ENCODE measurements around the gene PDYN. TPM values are rescaled to one million over a fixed set of nuclear protein-coding genes. Genes with fewer than 3 reads are reported as not detected.

Gene PDYN
- total and polyA plus RNA-seq, 9 of the 15 experiments (the other 6 are each of a cell fraction or from before 2014, with no cell fraction given) = not detected

- no peak for TF ChIP-seq TEAD2 (tag; IDR thresholded peaks at IDR 0.05)
- no peak for TF ChIP-seq CREBBP (IDR thresholded peaks at IDR 0.05; ENCODE audit: low read depth, low read length)
- TF ChIP-seq, protein P1, sequence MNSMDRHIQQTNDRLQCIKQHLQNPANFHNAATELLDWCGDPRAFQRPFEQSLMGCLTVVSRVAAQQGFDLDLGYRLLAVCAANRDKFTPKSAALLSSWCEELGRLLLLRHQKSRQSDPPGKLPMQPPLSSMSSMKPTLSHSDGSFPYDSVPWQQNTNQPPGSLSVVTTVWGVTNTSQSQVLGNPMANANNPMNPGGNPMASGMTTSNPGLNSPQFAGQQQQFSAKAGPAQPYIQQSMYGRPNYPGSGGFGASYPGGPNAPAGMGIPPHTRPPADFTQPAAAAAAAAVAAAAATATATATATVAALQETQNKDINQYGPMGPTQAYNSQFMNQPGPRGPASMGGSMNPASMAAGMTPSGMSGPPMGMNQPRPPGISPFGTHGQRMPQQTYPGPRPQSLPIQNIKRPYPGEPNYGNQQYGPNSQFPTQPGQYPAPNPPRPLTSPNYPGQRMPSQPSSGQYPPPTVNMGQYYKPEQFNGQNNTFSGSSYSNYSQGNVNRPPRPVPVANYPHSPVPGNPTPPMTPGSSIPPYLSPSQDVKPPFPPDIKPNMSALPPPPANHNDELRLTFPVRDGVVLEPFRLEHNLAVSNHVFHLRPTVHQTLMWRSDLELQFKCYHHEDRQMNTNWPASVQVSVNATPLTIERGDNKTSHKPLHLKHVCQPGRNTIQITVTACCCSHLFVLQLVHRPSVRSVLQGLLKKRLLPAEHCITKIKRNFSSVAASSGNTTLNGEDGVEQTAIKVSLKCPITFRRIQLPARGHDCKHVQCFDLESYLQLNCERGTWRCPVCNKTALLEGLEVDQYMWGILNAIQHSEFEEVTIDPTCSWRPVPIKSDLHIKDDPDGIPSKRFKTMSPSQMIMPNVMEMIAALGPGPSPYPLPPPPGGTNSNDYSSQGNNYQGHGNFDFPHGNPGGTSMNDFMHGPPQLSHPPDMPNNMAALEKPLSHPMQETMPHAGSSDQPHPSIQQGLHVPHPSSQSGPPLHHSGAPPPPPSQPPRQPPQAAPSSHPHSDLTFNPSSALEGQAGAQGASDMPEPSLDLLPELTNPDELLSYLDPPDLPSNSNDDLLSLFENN (IDR thresholded peaks at IDR 0.05; ENCODE audit: low read depth in 2 of 2, low read length in 2 of 2) = no peak
- TF ChIP-seq MED1 (CRISPR knock-in tag; IDR thresholded peaks at IDR 0.05; ENCODE audit: borderline replicate concordance) = no peak
- no peak for TF ChIP-seq GATAD2A (IDR thresholded peaks at IDR 0.05)
- TF ChIP-seq ZNF282 (CRISPR knock-in tag; IDR thresholded peaks at IDR 0.05) = no peak
- no peak for TF ChIP-seq BDP1 (IDR thresholded peaks at IDR 0.05; ENCODE audit: insufficient read depth, insufficient read length)
- TF ChIP-seq KLF16 (IDR thresholded peaks at IDR 0.05) = no peak
- no peak for TF ChIP-seq CEBPB (tag; IDR thresholded peaks at IDR 0.05)
Observed at GRCh38 chr20:1964061-1964460, 29.8 kb downstream of the PDYN start (continued).

- FAIRE-seq (no peak), DNase-seq (ENCODE audit: extremely low read depth in 1 of 4, low spot score in 3 of 4) (no peak), ATAC-seq (no peak)
- H3K9me1 ChIP-seq (ENCODE audit: control insufficient read depth, insufficient read depth, low read length) = no peaks in the 10 kb centered on the region
- ChIA-PET POLR2A (no interaction called here), CTCF (ENCODE audit: low intra/inter-chr PET ratio) (no interaction called here)
- in situ Hi-C loops (cut with MboI) = no loop called here
- no peak overlapping the region for H3K4me3 ChIP-seq
- H3K4me2 ChIP-seq (ENCODE audit: insufficient read depth, low read length) = no peak overlapping the region
- intact Hi-C loops (cut with micrococcal nuclease) = no loop called here
- H4K20me1 ChIP-seq (replicated peaks; ENCODE audit: control insufficient read depth, insufficient read depth, low read length) = no peaks in the 10 kb centered on the region
- BruUV-seq (replicated peaks) = no TSS peak
- H3K9me3 ChIP-seq (replicated peaks; ENCODE audit: control insufficient read depth, insufficient read depth, low read depth, low read length) = no peaks in the 10 kb centered on the region
- H3K27me3 ChIP-seq (ENCODE audit: control insufficient read depth in 2 of 2, insufficient read depth in 2 of 2, low read length in 2 of 2) = no peaks in the 10 kb centered on the region
- H3K9ac ChIP-seq (ENCODE audit: insufficient read depth in 1 of 2, low read depth in 2 of 2, low read length in 2 of 2) = no peak overlapping the region
- WGBS (ENCODE audit: insufficient coverage, low coverage, missing lambda C conversion rate) = 0% methylated on average over 4 of the region's 5 CpGs
- H3K36me3 ChIP-seq (ENCODE audit: control insufficient read depth, insufficient read depth, low read length) = no peaks in the 10 kb centered on the region
- no peak overlapping the region for H2AFZ ChIP-seq (ENCODE audit: low read depth, low read length)
- TF ChIP-seq, protein P2, sequence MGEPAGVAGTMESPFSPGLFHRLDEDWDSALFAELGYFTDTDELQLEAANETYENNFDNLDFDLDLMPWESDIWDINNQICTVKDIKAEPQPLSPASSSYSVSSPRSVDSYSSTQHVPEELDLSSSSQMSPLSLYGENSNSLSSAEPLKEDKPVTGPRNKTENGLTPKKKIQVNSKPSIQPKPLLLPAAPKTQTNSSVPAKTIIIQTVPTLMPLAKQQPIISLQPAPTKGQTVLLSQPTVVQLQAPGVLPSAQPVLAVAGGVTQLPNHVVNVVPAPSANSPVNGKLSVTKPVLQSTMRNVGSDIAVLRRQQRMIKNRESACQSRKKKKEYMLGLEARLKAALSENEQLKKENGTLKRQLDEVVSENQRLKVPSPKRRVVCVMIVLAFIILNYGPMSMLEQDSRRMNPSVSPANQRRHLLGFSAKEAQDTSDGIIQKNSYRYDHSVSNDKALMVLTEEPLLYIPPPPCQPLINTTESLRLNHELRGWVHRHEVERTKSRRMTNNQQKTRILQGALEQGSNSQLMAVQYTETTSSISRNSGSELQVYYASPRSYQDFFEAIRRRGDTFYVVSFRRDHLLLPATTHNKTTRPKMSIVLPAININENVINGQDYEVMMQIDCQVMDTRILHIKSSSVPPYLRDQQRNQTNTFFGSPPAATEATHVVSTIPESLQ (CRISPR knock-in tag; IDR thresholded peaks at IDR 0.05) = no peak
- TF ChIP-seq MIER1 (IDR thresholded peaks at IDR 0.05; ENCODE audit: low read depth) (no peak), MCM2 (IDR thresholded peaks at IDR 0.05; ENCODE audit: low read depth) (no peak), MTA1 (IDR thresholded peaks at IDR 0.05; ENCODE audit: borderline replicate concordance) (no peak), ZNF785 (CRISPR knock-in tag; IDR thresholded peaks at IDR 0.05) (no peak), PTBP1 (IDR thresholded peaks at IDR 0.05; ENCODE audit: low read depth, low read length) (no peak)
- TF ChIP-seq, protein P3, sequence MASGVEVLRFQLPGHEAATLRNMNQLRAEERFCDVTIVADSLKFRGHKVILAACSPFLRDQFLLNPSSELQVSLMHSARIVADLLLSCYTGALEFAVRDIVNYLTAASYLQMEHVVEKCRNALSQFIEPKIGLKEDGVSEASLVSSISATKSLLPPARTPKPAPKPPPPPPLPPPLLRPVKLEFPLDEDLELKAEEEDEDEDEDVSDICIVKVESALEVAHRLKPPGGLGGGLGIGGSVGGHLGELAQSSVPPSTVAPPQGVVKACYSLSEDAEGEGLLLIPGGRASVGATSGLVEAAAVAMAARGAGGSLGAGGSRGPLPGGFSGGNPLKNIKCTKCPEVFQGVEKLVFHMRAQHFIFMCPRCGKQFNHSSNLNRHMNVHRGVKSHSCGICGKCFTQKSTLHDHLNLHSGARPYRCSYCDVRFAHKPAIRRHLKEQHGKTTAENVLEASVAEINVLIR (CRISPR knock-in tag; IDR thresholded peaks at IDR 0.05) = no peak
- H3K4me1 ChIP-seq (replicated peaks in 1 of 2; ENCODE audit: control insufficient read depth in 2 of 2, insufficient read depth in 2 of 2, low read length in 2 of 2) = peaks cover 0 to 3% of the 10 kb centered on the region in 2 experiments; a peak in 1 of 5 replicates
- H3K27ac ChIP-seq (ENCODE audit: extremely low read depth, low read depth, low read length) = no peak overlapping the region
- no peaks in the 10 kb centered on the region for H3K79me2 ChIP-seq (ENCODE audit: control insufficient read depth, insufficient read depth, low read length)
Observed at GRCh38 chr20:1961374-1961773, 32.5 kb downstream of the PDYN start.

All from K562 (cell line).